GM21619 (cell line): ENCODE measurements around the gene CA4.
"Not testable (repeated sequence)": the region's sequence is repeated elsewhere in the genome, so short reads cannot be mapped to it uniquely, and the experiment has no call there.

Experiments used
- ATAC-seq: cut with Tn5 transposase; IDR thresholded peaks from one replicate; pipeline ENCODE4 v1.9.1; 2021; ENCODE audit not compliant: unreplicated experiment

CA4 gene

GRCh38 chr17:60171753-60172079 lies 21.9 kb downstream of the CA4 start:
- no peak for ATAC-seq

- ATAC-seq, result no peak
These were observed 23.6 kb downstream of the CA4 start for GRCh38 chr17:60173304-60173819.

- ATAC-seq, result no peak
These were observed 24.3 kb downstream of the CA4 start for GRCh38 chr17:60174035-60174434.

- not testable (repeated sequence) for ATAC-seq
These were observed 25.0 kb downstream of the CA4 start for GRCh38 chr17:60174767-60175166.

DNA sequence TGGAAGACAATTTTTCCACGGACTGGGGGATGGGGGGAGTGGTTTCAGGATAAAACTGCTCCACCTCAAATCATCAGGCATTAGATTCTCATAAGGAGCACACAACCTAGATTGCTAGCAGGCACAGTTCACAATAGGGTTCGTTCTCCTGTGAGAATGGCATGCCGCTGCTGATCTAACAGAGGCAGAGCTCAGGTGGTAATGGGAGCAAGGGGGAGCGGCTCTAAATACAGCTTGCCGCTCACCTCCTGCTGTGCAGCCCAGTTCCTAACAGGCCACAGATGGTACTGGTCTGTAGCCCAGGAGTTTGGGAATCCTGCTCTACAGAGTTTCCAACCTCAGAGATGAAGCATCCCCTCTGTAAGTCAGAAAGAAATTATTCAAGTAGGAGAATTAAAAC lies 27.0 kb downstream of the CA4 start:
- not testable (repeated sequence) for ATAC-seq

GRCh38 chr17:60178180-60178579 lies 28.4 kb downstream of the CA4 start:
- ATAC-seq, result not testable (repeated sequence)

- ATAC-seq, result not testable (repeated sequence)
These were observed 30.6 kb downstream of the CA4 start for GRCh38 chr17:60180380-60180779.

DNA sequence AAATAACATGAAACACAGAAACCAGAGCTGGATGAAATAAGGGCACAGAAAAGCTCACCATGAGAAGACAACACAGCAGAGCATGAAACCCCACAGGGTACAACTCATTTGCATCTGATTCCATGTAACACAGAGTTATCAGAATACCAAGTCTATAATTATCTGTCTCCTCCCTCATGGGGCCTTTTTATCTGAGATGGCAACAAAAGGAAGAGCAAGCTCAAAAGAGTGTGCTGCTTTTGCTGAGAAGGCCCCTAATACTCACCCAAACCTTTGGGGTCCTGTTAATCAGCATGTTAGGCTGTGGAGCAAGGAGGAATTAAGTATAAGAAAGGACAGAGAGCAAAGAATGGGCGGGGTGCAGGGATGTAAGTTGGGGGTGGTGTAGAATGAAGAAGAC lies 36.6 kb downstream of the CA4 start:
- not testable (repeated sequence) for ATAC-seq

DNA sequence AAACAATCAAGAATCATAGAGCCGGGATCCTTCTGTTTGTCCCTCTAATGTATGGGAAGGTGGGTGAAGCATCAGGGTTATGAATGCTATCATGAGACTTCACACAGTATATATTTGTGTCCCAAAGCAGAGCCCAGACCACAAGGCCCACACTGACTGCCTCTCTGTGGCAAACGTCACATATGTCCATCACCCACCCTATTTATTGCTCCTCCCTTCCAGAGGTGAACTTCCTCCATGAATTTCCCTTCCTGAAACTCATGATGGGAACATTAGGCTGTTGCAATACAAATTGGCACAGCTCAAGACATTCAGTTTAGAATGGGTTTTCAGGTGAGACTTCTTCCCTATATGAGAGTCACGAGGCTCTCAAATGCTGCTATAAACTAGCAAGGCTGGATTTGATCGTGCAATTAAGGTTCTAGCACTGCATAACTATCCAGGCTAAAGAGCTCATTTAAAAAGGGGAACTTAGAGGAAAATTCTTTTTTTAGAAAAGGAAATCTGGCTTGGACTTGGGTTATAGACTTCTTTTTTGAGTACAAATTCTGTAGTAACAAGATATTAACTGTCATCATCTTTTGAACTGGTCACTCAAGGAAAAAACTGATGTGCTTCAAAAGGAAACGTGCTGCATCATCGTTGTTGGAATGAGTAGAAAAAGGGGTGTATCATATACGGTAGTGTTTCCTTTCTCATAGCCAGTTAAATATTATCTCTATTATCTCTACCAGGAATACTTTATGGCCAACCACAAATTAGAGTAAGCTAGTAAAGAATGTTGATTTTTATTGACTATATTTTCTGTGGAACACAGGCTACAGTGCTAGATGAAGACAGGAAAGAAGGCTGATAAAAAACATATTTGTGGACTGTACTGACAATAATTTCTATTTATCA lies 37.3 kb downstream of the CA4 start:
- ATAC-seq, result not testable (repeated sequence)

DNA sequence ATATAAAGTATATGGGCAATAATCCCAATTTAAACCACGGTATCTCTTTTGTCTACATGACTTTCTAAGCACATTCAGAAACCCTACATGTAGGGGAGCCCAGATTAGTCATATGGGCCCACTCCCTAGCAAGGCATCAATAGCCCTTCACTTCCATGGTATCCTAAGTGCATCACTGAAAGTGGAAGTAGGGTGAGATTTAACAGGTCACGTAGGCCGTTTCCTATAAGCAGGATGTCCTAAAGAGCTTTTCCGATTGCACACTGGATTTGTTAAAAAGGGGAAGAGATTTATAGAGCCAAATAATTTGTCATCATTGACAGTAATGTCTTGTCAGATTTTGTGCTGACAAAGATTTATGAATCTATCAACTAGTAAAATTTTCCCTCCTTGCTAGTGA lies 39.0 kb downstream of the CA4 start:
- ATAC-seq, result no peak

DNA sequence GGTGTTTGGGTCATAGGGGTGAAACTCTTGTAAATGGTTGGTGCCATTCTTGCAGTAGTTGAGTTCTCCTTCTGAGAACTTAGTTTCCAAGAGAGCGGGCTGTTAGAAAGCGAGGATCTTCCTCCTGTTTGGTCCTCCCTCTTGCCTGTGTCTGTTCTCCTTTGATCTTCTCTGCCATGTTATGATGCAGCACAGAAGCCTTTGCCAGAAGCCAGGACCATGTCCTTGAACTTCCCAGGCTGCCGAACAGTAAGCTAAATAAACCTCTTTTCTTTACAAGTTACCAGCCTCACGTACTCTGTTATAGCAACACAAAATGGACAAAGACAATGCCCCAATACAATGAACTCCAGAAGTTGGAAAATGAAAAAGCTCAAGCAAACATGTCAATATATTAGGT lies 40.3 kb downstream of the CA4 start:
- ATAC-seq, result not testable (repeated sequence)

GRCh38 chr17:60193032-60193431 lies 43.3 kb downstream of the CA4 start:
- ATAC-seq, result not testable (repeated sequence)

DNA sequence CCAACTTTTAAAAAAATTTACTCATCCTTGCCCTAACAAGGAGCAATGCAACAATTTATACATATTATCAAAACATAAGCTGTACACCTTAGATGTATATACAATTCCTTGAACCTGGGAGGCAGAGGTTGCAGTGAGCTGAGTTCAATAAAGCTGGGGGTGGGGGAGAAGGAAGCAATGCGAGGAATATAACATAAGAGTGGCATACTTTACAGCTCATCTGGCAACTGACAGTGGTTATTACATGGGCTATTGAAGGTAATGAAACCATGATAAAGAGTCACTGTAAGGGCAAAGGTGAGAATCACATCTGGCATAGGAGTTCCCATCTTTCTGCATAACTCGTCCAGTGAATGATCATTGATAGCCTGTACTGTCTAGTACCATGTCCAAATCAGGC lies 43.7 kb downstream of the CA4 start:
- ATAC-seq, result no peak

GRCh38 chr17:60194141-60194540 lies 44.4 kb downstream of the CA4 start:
- ATAC-seq, result not testable (repeated sequence)

DNA sequence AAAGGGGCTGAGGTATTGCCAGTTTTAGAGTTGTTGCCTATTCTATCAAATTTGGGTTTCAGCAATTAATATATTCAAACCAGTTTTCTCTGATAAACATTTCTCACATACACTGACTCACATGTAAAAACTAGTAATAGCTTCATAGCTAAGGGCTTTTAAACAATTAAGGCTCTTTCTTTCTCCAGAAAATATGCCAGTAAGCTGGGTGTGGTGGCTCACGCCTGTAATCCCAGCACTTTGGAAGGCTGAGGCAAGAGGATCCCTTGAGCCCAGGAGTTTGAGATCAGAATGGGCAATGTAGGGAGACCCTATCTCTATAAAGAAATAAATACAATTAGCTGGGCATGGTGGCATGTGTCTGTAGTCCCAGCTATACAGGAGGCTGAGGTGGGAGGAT lies 48.9 kb downstream of the CA4 start:
- ATAC-seq, result not testable (repeated sequence)

- ATAC-seq, result not testable (repeated sequence)
These were observed 56.0 kb downstream of the CA4 start for GRCh38 chr17:60205782-60206181.

- not testable (repeated sequence) for ATAC-seq
These were observed 58.5 kb downstream of the CA4 start for GRCh38 chr17:60208302-60208701.
